ENCODE results near the gene STT3B. TPM values are rescaled to one million over a fixed set of nuclear protein-coding genes. Genes with fewer than 3 reads are reported as not detected.

The STT3B gene
- total and polyA plus RNA-seq, 2 of the 13 experiments (the other 11 are each of a cell fraction or from before 2014, with no cell fraction given) = 85.0 to 205 TPM

DNA sequence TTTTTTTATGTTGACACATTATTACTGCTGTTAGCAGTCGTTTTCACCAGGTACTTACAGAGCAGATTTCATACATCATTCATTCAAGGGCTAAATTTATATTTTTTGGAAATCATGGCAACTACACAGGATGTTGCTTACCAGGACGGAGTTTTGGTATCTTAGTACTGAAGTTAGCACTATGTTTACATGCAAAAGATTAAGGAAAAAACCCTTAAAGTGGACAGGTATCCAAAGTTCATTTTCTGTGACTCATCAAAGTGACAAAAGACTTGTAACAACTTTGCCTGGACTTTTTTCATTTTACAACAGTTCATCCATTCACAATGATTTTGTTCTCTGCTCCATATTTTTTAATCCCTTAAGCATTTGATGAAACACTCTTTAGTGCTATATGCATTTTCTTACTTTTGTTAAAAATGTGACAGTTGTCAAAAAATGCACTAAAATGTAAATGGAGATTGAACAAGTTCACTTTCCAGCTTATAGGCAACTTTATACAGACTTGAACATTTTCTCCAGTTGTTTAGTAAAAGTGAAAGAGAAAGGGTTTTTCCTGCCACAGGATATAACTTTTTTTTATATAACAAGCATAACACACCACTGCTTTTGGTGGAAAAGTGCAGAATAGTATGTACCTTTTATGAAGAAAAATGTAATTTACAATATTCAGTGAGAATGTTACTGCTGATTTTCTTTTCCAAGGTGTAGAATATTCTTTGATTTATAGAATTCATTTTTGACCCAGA lies 104.1 kb downstream of the STT3B start:
- Histone ChIP-seq H3K36me3 (replicated peaks in 1 of 2; ENCODE audit: control insufficient read depth in 1 of 2, insufficient read depth in 2 of 2, low read length in 2 of 2) (peaks cover 3 to 25% of the 10 kb centered on the region in 2 experiments; a peak in 4 of 5 replicates), H3K4me2 (ENCODE audit: low read depth, low read length) (peak overlapping the region; percentile 41; the same call in 1 of the 2 replicates), H3K4me1 (ENCODE audit: insufficient read depth, low read length) (peaks cover 26% of the 10 kb centered on the region), H3K4me3 (replicated peaks in 1 of 3; ENCODE audit: insufficient read depth in 1 of 3, low read depth in 2 of 3, low read length in 3 of 3) (no peak overlapping the region), H3K9ac (ENCODE audit: insufficient read depth, low read depth, low read length) (no peak overlapping the region), H3K27ac (ENCODE audit: extremely low read length, insufficient read depth, low read length) (peak overlapping the region; percentile 51), H3K9me3 (ENCODE audit: low read length) (no peaks in the 10 kb centered on the region), H2AFZ (ENCODE audit: low read length) (no peak overlapping the region), H3K27me3 (ENCODE audit: control insufficient read depth in 1 of 2, insufficient read depth in 2 of 2, low read length in 2 of 2) (no peaks in the 10 kb centered on the region), H4K20me1 (ENCODE audit: insufficient read depth, low read length) (no peaks in the 10 kb centered on the region), H3K79me2 (ENCODE audit: insufficient read depth, low read length) (no peaks in the 10 kb centered on the region)
- DNase-seq (ENCODE audit: low spot score) (peak; percentile 67), FAIRE-seq (peak; percentile 64), ATAC-seq (peak; percentile 70)
- CTCF ChIA-PET (ENCODE audit: low intra/inter-chr PET ratio, low total read pairs) = no interaction called here
- in situ Hi-C loops (cut with HindIII; ENCODE audit: extremely low pct_ligation_motif_present, low pct_unique_long_range_greater_than_20kb) (no loop called here), intact Hi-C loops (cut with micrococcal nuclease; ENCODE audit: unreplicated experiment) (no loop called here)
- POLR2A ChIA-PET = no interaction called here
- WGBS (ENCODE audit: low lambda C conversion rate) = 28% methylated on average over 2 of the region's 2 CpGs
- BruUV-seq (replicated peaks) = TSS peak; percentile 23
- TF ChIP-seq PAXIP1 (CRISPR knock-in tag; conservative IDR thresholded peaks at IDR 0.05) (peak; percentile 47; the same call in 1 of the 2 replicates), ZNF432 (CRISPR knock-in tag; IDR thresholded peaks at IDR 0.05; ENCODE audit: borderline replicate concordance) (no peak), EP300 (IDR thresholded peaks at IDR 0.05; ENCODE audit: low read depth in 2 of 2, low read length in 2 of 2) (peak in 1 of 2 experiments; percentile 55; a peak in 2 of 4 replicates), EP300 (CRISPR knock-in tag; IDR thresholded peaks at IDR 0.05; ENCODE audit: borderline replicate concordance) (no peak), ZNF710 (CRISPR knock-in tag; IDR thresholded peaks at IDR 0.05; ENCODE audit: borderline replicate concordance) (no peak), FOXA1 (IDR thresholded peaks at IDR 0.05) (no peak), FOXA1 (CRISPR knock-in tag; IDR thresholded peaks at IDR 0.05) (no peak), ZNF362 (CRISPR knock-in tag; IDR thresholded peaks at IDR 0.05; ENCODE audit: borderline replicate concordance) (peak; percentile 55; the same call in 1 of the 2 replicates), GMEB1 (CRISPR knock-in tag; IDR thresholded peaks at IDR 0.05; ENCODE audit: borderline replicate concordance) (no peak), GATAD2A (CRISPR knock-in tag; IDR thresholded peaks at IDR 0.05) (peak; percentile 55)
